HepG2 (cell line): Measurements from ENCODE around the gene GJB1. TPM values are rescaled to one million over a fixed set of nuclear protein-coding genes. Genes with fewer than 3 reads are reported as not detected.
A peak's percentile ranks its signal among the peaks of the same experiment; 100 is the strongest.

Source experiments
- GPN1 ChIP-seq: sonication (generic); formaldehyde crosslinking; IDR thresholded peaks from 2 replicates; pipeline ENCODE4 v1.5.1; 2020; ENCODE audit warnings: missing genetic modification reagents, borderline replicate concordance
- JUN ChIP-seq: sonication (generic); formaldehyde crosslinking; IDR thresholded peaks from 2 replicates; pipeline ENCODE4 v1.4.0; 2020; ENCODE audit warnings: mild to moderate bottlenecking, missing genetic modification reagents
- MNT ChIP-seq: fragments of 450-650 bp; IDR thresholded peaks from 2 replicates; pipeline ENCODE4 v1.6.1; 2016
- TEAD2 ChIP-seq: sonication (generic); formaldehyde crosslinking; IDR thresholded peaks from 2 replicates; pipeline ENCODE4 v1.9.0; 2021; ENCODE audit warnings: missing genetic modification reagents
- ZBTB40 ChIP-seq, 2 experiments: fragments of 450-650 bp in 1 of 2; sonication (generic) in 1 of 2; formaldehyde crosslinking in 1 of 2; IDR thresholded peaks; 2 replicates each; pipeline versions ENCODE4 v1.6.1 to v1.8.0; 2016 to 2022; ENCODE audit warnings: antibody characterized with exemption in 1 of 2, mild to moderate bottlenecking in 1 of 2, missing genetic modification reagents in 1 of 2
- ZNF180 ChIP-seq: sonication (generic); formaldehyde crosslinking; IDR thresholded peaks from 2 replicates; pipeline ENCODE4 v1.4.0; 2020; ENCODE audit warnings: low read depth, missing genetic modification reagents, borderline replicate concordance
- ZNF225 ChIP-seq: sonication (generic); formaldehyde crosslinking; IDR thresholded peaks from 2 replicates; pipeline ENCODE4 v1.4.0; 2020; ENCODE audit warnings: mild to moderate bottlenecking, missing genetic modification reagents
- ZNF280D ChIP-seq: sonication (generic); formaldehyde crosslinking; IDR thresholded peaks from 2 replicates; pipeline ENCODE4 v1.5.1; 2020; ENCODE audit warnings: mild to moderate bottlenecking, missing genetic modification reagents
- ZNF543 ChIP-seq: sonication (generic); formaldehyde crosslinking; IDR thresholded peaks from 2 replicates; pipeline ENCODE4 v1.4.0; 2020; ENCODE audit warnings: mild to moderate bottlenecking, missing genetic modification reagents
- ZNF570 ChIP-seq: sonication (generic); formaldehyde crosslinking; IDR thresholded peaks from 2 replicates; pipeline ENCODE4 v1.4.0; 2020; ENCODE audit warnings: mild to moderate bottlenecking, missing genetic modification reagents, borderline replicate concordance
- polyA plus RNA-seq, 8 experiments: library from polyadenylated mRNA; depleted of rRNA in 3 of 8; stranded (reverse) in 7 of 8; unstranded in 1 of 8; fragments of >200 nt; fragmentation: Illumina TruSeq in 4 of 8; extraction: Trizol in 4 of 8; gene quantifications; 2 replicates each; pipeline versions ENCODE4 v1.2.1 to v1.2.3, GENCODE V29; 2011 to 2016; ENCODE audit warnings: low read depth in 4 of 8, missing spikeins in 1 of 8, mixed read lengths in 1 of 8; ENCODE audit not compliant: insufficient read depth in 1 of 8
- total RNA-seq, 5 experiments: library from RNA; depleted of rRNA; stranded (reverse); fragments of >200 nt; fragmentation: Illumina TruSeq; extraction: Trizol; gene quantifications; 2 replicates each; pipeline ENCODE4 v1.2.3, GENCODE V29; 2016; ENCODE audit warnings: low read depth in 1 of 5
- TF ChIP-seq, protein P1 (sequence below): sonication (generic); formaldehyde crosslinking; IDR thresholded peaks from 2 replicates; pipeline ENCODE4 v1.5.0; 2020; ENCODE audit warnings: mild to moderate bottlenecking, missing genetic modification reagents, borderline replicate concordance

GJB1 gene
- total and polyA plus RNA-seq, 2 of the 13 experiments (the other 11 are each of a cell fraction or from before 2014, with no cell fraction given), result 111 to 161 TPM

GRCh38 chrX:71181910-71182799 is 40.9 kb upstream of the GJB1 start (continued):
- no peak for TF ChIP-seq ZNF280D
- TF ChIP-seq ZNF570 (CRISPR knock-in tag), result no peak
- TF ChIP-seq MNT, result no peak
- no peak for TF ChIP-seq TEAD2 (CRISPR knock-in tag)
- no peak for TF ChIP-seq ZNF225 (CRISPR knock-in tag)
- TF ChIP-seq ZNF543 (CRISPR knock-in tag), result no peak
- no peak for TF ChIP-seq ZBTB40 (IDR thresholded peaks at IDR 0.05)
- TF ChIP-seq ZBTB40 (CRISPR knock-in tag; IDR thresholded peaks at IDR 0.05), result no peak
- no peak for TF ChIP-seq ZNF180 (CRISPR knock-in tag)
- no peak for TF ChIP-seq GPN1 (CRISPR knock-in tag)
- 0 out of 2 replicates have a peak, but pooled peaks have one; percentile 21 for TF ChIP-seq JUN (CRISPR knock-in tag)
- TF ChIP-seq, protein P1, sequence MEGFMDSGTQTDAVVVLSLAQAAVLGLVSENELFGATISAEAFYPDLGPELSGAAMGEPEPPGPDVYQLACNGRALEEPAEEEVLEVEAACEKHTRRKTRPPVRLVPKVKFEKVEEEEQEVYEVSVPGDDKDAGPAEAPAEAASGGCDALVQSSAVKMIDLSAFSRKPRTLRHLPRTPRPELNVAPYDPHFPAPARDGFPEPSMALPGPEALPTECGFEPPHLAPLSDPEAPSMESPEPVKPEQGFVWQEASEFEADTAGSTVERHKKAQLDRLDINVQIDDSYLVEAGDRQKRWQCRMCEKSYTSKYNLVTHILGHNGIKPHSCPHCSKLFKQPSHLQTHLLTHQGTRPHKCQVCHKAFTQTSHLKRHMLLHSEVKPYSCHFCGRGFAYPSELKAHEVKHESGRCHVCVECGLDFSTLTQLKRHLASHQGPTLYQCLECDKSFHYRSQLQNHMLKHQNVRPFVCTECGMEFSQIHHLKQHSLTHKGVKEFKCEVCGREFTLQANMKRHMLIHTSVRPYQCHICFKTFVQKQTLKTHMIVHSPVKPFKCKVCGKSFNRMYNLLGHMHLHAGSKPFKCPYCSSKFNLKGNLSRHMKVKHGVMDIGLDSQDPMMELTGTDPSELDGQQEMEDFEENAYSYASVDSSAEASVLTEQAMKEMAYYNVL (CRISPR knock-in tag), result no peak
